ENCODE measurements around the gene NUMB. TPM values are rescaled to one million over a fixed set of nuclear protein-coding genes. Genes with fewer than 3 reads are reported as not detected.
"Not testable (repeated sequence)": the region's sequence is repeated elsewhere in the genome, so short reads cannot be mapped to it uniquely, and the experiment has no call there.

Gene NUMB
- polyA plus RNA-seq, 1 donor from 2014 or later: 11.5 TPM

DNA sequence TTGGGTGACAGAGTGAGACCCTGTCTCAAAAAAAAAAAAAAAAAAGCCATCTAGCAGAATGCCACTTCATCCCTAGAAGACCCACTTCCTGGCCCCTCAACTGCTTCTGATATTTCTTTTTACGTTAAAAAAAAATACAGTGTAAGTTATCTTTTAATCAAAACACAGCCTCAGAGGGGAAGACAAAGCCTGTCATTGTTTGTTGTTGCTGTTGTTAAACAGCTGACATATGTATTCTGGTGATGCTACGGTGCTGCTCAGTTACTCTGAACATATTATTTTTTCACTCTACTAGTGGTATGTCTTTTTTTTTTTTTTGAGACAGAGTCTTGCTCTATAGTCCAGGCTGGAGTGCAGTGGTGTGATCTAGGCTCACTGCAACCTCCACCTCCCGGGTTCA, 145.7 kb downstream of the NUMB start:
- TF ChIP-seq EZH2 (IDR thresholded peaks at IDR 0.05; ENCODE audit: borderline replicate concordance, insufficient read depth, low read length, poor library complexity, severe bottlenecking) (no peak), EP300 (conservative IDR thresholded peaks at IDR 0.05; ENCODE audit: poor library complexity, severe bottlenecking) (no peak), SMC3 (conservative IDR thresholded peaks at IDR 0.05; ENCODE audit: poor library complexity) (no peak), CTCF (IDR thresholded peaks at IDR 0.05; ENCODE audit: poor library complexity, severe bottlenecking) (no peak)
- H3K4me3 ChIP-seq (ENCODE audit: low read length): no peak overlapping the region
- H3K4me2 ChIP-seq (ENCODE audit: low read length): no peak overlapping the region
- no peaks in the 10 kb centered on the region for H3K9me3 ChIP-seq (ENCODE audit: low read length)
- no peaks in the 10 kb centered on the region for H3K79me2 ChIP-seq (replicated peaks; ENCODE audit: insufficient read depth, low read length)
- H3K9ac ChIP-seq (ENCODE audit: low read length): no peak overlapping the region
- no peaks in the 10 kb centered on the region for H3K36me3 ChIP-seq (ENCODE audit: insufficient read depth, low read length)
- H3K9me2 ChIP-seq (ENCODE audit: insufficient read depth, low read length): no peaks in the 10 kb centered on the region
- no peak overlapping the region for H2AFZ ChIP-seq (ENCODE audit: low read depth, low read length)
- H3F3A ChIP-seq (ENCODE audit: insufficient read depth, low read length, poor library complexity, severe bottlenecking): no peaks in the 10 kb centered on the region
- no peaks in the 10 kb centered on the region for H3K27me3 ChIP-seq (ENCODE audit: insufficient read depth, low read depth, low read length)
- no peak overlapping the region for H3K27ac ChIP-seq (ENCODE audit: low read length)
- no peaks in the 10 kb centered on the region for H4K20me1 ChIP-seq (ENCODE audit: insufficient read depth)

DNA sequence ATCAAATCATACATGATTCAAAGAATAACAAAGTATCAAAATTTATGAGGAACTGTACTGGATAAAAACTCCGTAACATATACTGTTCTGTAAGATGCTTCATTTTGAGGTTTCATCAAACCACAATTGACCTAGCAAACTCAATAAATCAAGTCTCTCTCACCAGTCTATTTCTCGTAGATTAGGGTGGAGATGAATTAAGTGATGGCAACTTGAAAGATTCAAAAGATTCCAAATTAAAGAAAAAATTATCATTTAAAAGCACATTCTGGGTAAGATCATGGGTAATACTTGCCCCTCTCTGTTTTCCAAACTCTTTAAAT, 146.7 kb downstream of the NUMB start:
- H3K9me3 ChIP-seq (ENCODE audit: low read length): no peaks in the 10 kb centered on the region
- H3K27ac ChIP-seq (ENCODE audit: low read length): no peak overlapping the region
- TF ChIP-seq TAF1 (IDR thresholded peaks at IDR 0.05; ENCODE audit: low read depth): no peak
- TF ChIP-seq, protein P1, sequence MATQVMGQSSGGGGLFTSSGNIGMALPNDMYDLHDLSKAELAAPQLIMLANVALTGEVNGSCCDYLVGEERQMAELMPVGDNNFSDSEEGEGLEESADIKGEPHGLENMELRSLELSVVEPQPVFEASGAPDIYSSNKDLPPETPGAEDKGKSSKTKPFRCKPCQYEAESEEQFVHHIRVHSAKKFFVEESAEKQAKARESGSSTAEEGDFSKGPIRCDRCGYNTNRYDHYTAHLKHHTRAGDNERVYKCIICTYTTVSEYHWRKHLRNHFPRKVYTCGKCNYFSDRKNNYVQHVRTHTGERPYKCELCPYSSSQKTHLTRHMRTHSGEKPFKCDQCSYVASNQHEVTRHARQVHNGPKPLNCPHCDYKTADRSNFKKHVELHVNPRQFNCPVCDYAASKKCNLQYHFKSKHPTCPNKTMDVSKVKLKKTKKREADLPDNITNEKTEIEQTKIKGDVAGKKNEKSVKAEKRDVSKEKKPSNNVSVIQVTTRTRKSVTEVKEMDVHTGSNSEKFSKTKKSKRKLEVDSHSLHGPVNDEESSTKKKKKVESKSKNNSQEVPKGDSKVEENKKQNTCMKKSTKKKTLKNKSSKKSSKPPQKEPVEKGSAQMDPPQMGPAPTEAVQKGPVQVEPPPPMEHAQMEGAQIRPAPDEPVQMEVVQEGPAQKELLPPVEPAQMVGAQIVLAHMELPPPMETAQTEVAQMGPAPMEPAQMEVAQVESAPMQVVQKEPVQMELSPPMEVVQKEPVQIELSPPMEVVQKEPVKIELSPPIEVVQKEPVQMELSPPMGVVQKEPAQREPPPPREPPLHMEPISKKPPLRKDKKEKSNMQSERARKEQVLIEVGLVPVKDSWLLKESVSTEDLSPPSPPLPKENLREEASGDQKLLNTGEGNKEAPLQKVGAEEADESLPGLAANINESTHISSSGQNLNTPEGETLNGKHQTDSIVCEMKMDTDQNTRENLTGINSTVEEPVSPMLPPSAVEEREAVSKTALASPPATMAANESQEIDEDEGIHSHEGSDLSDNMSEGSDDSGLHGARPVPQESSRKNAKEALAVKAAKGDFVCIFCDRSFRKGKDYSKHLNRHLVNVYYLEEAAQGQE (IDR thresholded peaks at IDR 0.05; ENCODE audit: borderline replicate concordance): no peak
- no peak overlapping the region for H3K9ac ChIP-seq (ENCODE audit: low read length)
- no peak overlapping the region for H2AFZ ChIP-seq (ENCODE audit: low read depth, low read length)
- no peak overlapping the region for H3K4me2 ChIP-seq (ENCODE audit: low read length)
- no peaks in the 10 kb centered on the region for H3K36me3 ChIP-seq (ENCODE audit: insufficient read depth, low read length)
- no peak overlapping the region for H3K4me3 ChIP-seq (ENCODE audit: low read length)
- no peaks in the 10 kb centered on the region for H3K9me2 ChIP-seq (ENCODE audit: insufficient read depth, low read length)
- H3F3A ChIP-seq (ENCODE audit: insufficient read depth, low read length, poor library complexity, severe bottlenecking): no peaks in the 10 kb centered on the region
- no peaks in the 10 kb centered on the region for H3K27me3 ChIP-seq (ENCODE audit: insufficient read depth, low read depth, low read length)
- no peaks in the 10 kb centered on the region for H4K20me1 ChIP-seq (ENCODE audit: insufficient read depth)
- no peaks in the 10 kb centered on the region for H3K79me2 ChIP-seq (replicated peaks; ENCODE audit: insufficient read depth, low read length)

- not testable (repeated sequence) for H3K27me3 ChIP-seq (ENCODE audit: insufficient read depth, low read depth, low read length); H3K36me3 ChIP-seq (ENCODE audit: insufficient read depth, low read length); H3K27ac ChIP-seq (ENCODE audit: low read length); H4K20me1 ChIP-seq (ENCODE audit: insufficient read depth); H3K4me2 ChIP-seq (ENCODE audit: low read length); H3K4me3 ChIP-seq (ENCODE audit: low read length); H3K9ac ChIP-seq (ENCODE audit: low read length); H3K79me2 ChIP-seq (replicated peaks; ENCODE audit: insufficient read depth, low read length); H3F3A ChIP-seq (ENCODE audit: insufficient read depth, low read length, poor library complexity, severe bottlenecking); H3K9me2 ChIP-seq (ENCODE audit: insufficient read depth, low read length); H2AFZ ChIP-seq (ENCODE audit: low read depth, low read length); H3K9me3 ChIP-seq (ENCODE audit: low read length)
These were observed 149.1 kb downstream of the NUMB start for GRCh38 chr14:73309207-73309606.
